ENCODE measurements around the gene ARHGEF7. TPM values are rescaled to one million over a fixed set of nuclear protein-coding genes. Genes with fewer than 3 reads are reported as not detected.

Gene ARHGEF7
- polyA plus RNA-seq, 1 donor (not counting 4 experiments of a cell fraction or from before 2014, with no cell fraction given): 25.2 TPM

- no peak overlapping the region for H3K4me2 ChIP-seq (ENCODE audit: control insufficient read depth, extremely low read depth, insufficient read depth, low read depth, low read length)
- no peaks in the 10 kb centered on the region for H3K27me3 ChIP-seq (ENCODE audit: control insufficient read depth, extremely low read depth, insufficient read depth, low read length)
- no peak overlapping the region for H2AFZ ChIP-seq (ENCODE audit: control insufficient read depth, low read length)
- H3K4me3 ChIP-seq (ENCODE audit: control insufficient read depth in 2 of 3, extremely low read depth in 1 of 3, insufficient read depth in 2 of 3, low read depth in 1 of 3, low read length in 3 of 3): no peak overlapping the region
- H3K4me1 ChIP-seq (ENCODE audit: control insufficient read depth, extremely low read depth, insufficient read depth, low read length): peaks cover 20% of the 10 kb centered on the region
- no peak overlapping the region for H3K9ac ChIP-seq (ENCODE audit: control insufficient read depth, extremely low read depth, insufficient read depth, low read length)
- H3K9me3 ChIP-seq (ENCODE audit: control insufficient read depth, low read depth, low read length): no peaks in the 10 kb centered on the region
- DNase-seq (ENCODE audit: low read depth, low spot score): no peak
- FAIRE-seq: no peak
- H4K20me1 ChIP-seq (ENCODE audit: control insufficient read depth, extremely low read depth, insufficient read depth, low read length): peaks cover 3% of the 10 kb centered on the region
- peaks cover 3% of the 10 kb centered on the region for H3K9me1 ChIP-seq (ENCODE audit: control insufficient read depth, extremely low read depth, insufficient read depth, low read length)
- dilution Hi-C loops (cut with MboI; ENCODE audit: extremely low pct_ligation_motif_present, low sequenced_read_pairs): no loop called here
- H3K79me2 ChIP-seq (ENCODE audit: control insufficient read depth, insufficient read depth, low read length): peaks cover 65% of the 10 kb centered on the region
- peaks cover 4% of the 10 kb centered on the region in 2 experiments for H3K36me3 ChIP-seq (ENCODE audit: control insufficient read depth in 2 of 2, extremely low read depth in 1 of 2, insufficient read depth in 2 of 2, low read length in 2 of 2)
- H3K27ac ChIP-seq (ENCODE audit: control insufficient read depth, insufficient read depth, low read length): no peak overlapping the region
- TF ChIP-seq EZH2 (IDR thresholded peaks at IDR 0.05; ENCODE audit: low read length): no peak
- TF ChIP-seq, protein P1, sequence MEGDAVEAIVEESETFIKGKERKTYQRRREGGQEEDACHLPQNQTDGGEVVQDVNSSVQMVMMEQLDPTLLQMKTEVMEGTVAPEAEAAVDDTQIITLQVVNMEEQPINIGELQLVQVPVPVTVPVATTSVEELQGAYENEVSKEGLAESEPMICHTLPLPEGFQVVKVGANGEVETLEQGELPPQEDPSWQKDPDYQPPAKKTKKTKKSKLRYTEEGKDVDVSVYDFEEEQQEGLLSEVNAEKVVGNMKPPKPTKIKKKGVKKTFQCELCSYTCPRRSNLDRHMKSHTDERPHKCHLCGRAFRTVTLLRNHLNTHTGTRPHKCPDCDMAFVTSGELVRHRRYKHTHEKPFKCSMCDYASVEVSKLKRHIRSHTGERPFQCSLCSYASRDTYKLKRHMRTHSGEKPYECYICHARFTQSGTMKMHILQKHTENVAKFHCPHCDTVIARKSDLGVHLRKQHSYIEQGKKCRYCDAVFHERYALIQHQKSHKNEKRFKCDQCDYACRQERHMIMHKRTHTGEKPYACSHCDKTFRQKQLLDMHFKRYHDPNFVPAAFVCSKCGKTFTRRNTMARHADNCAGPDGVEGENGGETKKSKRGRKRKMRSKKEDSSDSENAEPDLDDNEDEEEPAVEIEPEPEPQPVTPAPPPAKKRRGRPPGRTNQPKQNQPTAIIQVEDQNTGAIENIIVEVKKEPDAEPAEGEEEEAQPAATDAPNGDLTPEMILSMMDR (optimal IDR thresholded peaks at IDR 0.05 in 1 of 3, IDR thresholded peaks at IDR 0.05 in 1 of 3, conservative IDR thresholded peaks at IDR 0.05 in 1 of 3; ENCODE audit: extremely low read depth in 1 of 3, insufficient read depth in 2 of 3, low read length in 3 of 3): no peak
These were observed 60.8 kb downstream of the ARHGEF7 start for GRCh38 chr13:111175935-111176334.

DNA sequence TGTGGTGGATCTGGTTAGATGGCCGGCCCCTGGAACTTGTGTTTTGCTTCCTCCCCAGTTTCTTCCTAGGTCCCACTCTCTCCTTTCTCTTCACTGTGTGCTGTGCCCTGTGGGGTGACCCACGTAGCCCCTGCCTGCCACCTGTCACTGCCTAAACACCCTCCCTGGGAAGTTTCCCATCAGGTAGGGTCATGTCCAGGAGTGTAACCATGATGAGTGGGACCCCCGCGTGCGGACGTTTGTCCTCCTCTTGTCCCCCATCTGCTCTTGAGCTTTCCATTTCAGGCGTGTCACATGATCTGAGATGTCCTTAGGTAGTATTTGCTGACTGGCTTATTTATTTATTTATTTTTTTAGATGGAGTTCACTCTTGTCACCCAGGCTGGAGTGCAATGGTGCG, 61.3 kb downstream of the ARHGEF7 start:
- peaks cover 3% of the 10 kb centered on the region for H3K9me1 ChIP-seq (ENCODE audit: control insufficient read depth, extremely low read depth, insufficient read depth, low read length)
- H3K4me1 ChIP-seq (ENCODE audit: control insufficient read depth, extremely low read depth, insufficient read depth, low read length): peaks cover 20% of the 10 kb centered on the region
- H4K20me1 ChIP-seq (ENCODE audit: control insufficient read depth, extremely low read depth, insufficient read depth, low read length): peaks cover 3% of the 10 kb centered on the region
- peaks cover 4% of the 10 kb centered on the region in 2 experiments for H3K36me3 ChIP-seq (ENCODE audit: control insufficient read depth in 2 of 2, extremely low read depth in 1 of 2, insufficient read depth in 2 of 2, low read length in 2 of 2)
- no peak overlapping the region for H3K27ac ChIP-seq (ENCODE audit: control insufficient read depth, insufficient read depth, low read length)
- no peak overlapping the region for H3K9ac ChIP-seq (ENCODE audit: control insufficient read depth, extremely low read depth, insufficient read depth, low read length)
- H3K9me3 ChIP-seq (ENCODE audit: control insufficient read depth, low read depth, low read length): no peaks in the 10 kb centered on the region
- dilution Hi-C loops (cut with MboI; ENCODE audit: extremely low pct_ligation_motif_present, low sequenced_read_pairs): no loop called here
- no peak for DNase-seq (ENCODE audit: low read depth, low spot score)
- H3K27me3 ChIP-seq (ENCODE audit: control insufficient read depth, extremely low read depth, insufficient read depth, low read length): no peaks in the 10 kb centered on the region
- no peak overlapping the region for H3K4me3 ChIP-seq (ENCODE audit: control insufficient read depth in 2 of 3, extremely low read depth in 1 of 3, insufficient read depth in 2 of 3, low read depth in 1 of 3, low read length in 3 of 3)
- TF ChIP-seq, protein P1 (optimal IDR thresholded peaks at IDR 0.05 in 1 of 3, IDR thresholded peaks at IDR 0.05 in 1 of 3, conservative IDR thresholded peaks at IDR 0.05 in 1 of 3; ENCODE audit: extremely low read depth in 1 of 3, insufficient read depth in 2 of 3, low read length in 3 of 3): no peak
- no peak for TF ChIP-seq EZH2 (IDR thresholded peaks at IDR 0.05; ENCODE audit: low read length)
- H3K79me2 ChIP-seq (ENCODE audit: control insufficient read depth, insufficient read depth, low read length): peaks cover 70% of the 10 kb centered on the region
- FAIRE-seq: no peak
- no peak overlapping the region for H3K4me2 ChIP-seq (ENCODE audit: control insufficient read depth, extremely low read depth, insufficient read depth, low read depth, low read length)
- H2AFZ ChIP-seq (ENCODE audit: control insufficient read depth, low read length): no peak overlapping the region
